HepG2 (cell line): ENCODE results near the gene ABCB9. TPM values are rescaled to one million over a fixed set of nuclear protein-coding genes. Genes with fewer than 3 reads are reported as not detected.

Experiments
- ATAC-seq: fragments of 200-7000 bp; cut with Tn5 transposase; 3 replicates; pipeline ENCODE4 v1.9.1; 2020; ENCODE audit warnings: mild to moderate bottlenecking, moderate library complexity
- BruUV-seq: library from RNA; stranded (reverse); fragments of 400-500 nt; replicated peaks from 2 replicates; lab custom pipeline; 2021; lab: Mats Ljungman, UMichigan
- CTCF ChIA-PET: fragments of 300-600 bp; formaldehyde crosslinking; extraction: SDS; loops from one replicate; lab custom pipeline; 2021; ENCODE audit warnings: low total read pairs, inconsistent platforms, low intra/inter-chr PET ratio; lab: Yijun Ruan, JAX
- POLR2A ChIA-PET: fragments of 350-600 bp; sonication (Branson Sonifier 250); formaldehyde crosslinking; loops from one replicate; lab custom pipeline; 2020; ENCODE audit warnings: antibody characterized with exemption, inconsistent platforms; lab: Yijun Ruan, JAX
- DNase-seq: peaks from one replicate; pipeline ENCODE4 v3.0.0-alpha.2; 2015; ENCODE audit warnings: low spot score
- FAIRE-seq: peaks from 3 replicates; lab custom pipeline; 2011; peaks lifted over from hg19 to GRCh38; lab: Jason Lieb, UNC
- H2AFZ ChIP-seq: one replicate; pipeline ENCODE4 v1.6.1; 2011; ENCODE audit warnings: low read length, inconsistent platforms
- H3K27ac ChIP-seq: fragments of 300-600 bp; 3 replicates; pipeline ENCODE4 v1.8.0; 2011; ENCODE audit warnings: mixed run types, mild to moderate bottlenecking, mixed read lengths, low read length, inconsistent platforms; ENCODE audit not compliant: insufficient read depth; ENCODE audit errors: extremely low read length
- H3K27me3 ChIP-seq, 2 experiments: fragments of 200-600 bp in 1 of 2; 2 replicates in 1 of 2; 3 replicates in 1 of 2; pipeline versions ENCODE4 v1.6.0 to v1.8.0; 2011; ENCODE audit warnings: low read length in 2 of 2, mild to moderate bottlenecking in 2 of 2, moderate library complexity in 2 of 2, inconsistent platforms in 1 of 2; ENCODE audit not compliant: insufficient read depth in 2 of 2, control insufficient read depth in 1 of 2
- H3K36me3 ChIP-seq, 2 experiments: fragments of 200-600 bp in 1 of 2; replicated peaks in 1 of 2; 2 replicates in 1 of 2; 3 replicates in 1 of 2; pipeline versions ENCODE4 v1.5.1 to v1.8.0; 2011; ENCODE audit warnings: low read length in 2 of 2, inconsistent platforms in 1 of 2; ENCODE audit not compliant: insufficient read depth in 2 of 2, control insufficient read depth in 1 of 2
- H3K4me1 ChIP-seq: 2 replicates; pipeline ENCODE4 v1.5.1; 2012; ENCODE audit warnings: low read length, inconsistent platforms; ENCODE audit not compliant: insufficient read depth
- H3K4me2 ChIP-seq: 2 replicates; pipeline ENCODE4 v1.6.0; 2011; ENCODE audit warnings: low read depth, low read length, inconsistent platforms
- H3K4me3 ChIP-seq, 3 experiments: fragments of 200-600 bp in 1 of 3; sonication (generic), shearing (Covaris generic) in 1 of 3; replicated peaks in 1 of 3; 2 replicates each; pipeline ENCODE4 v1.5.1; 2011 to 2016; ENCODE audit warnings: low read length in 3 of 3, inconsistent platforms in 2 of 3, low read depth in 2 of 3, mild to moderate bottlenecking in 2 of 3, control low read depth in 1 of 3, mixed read lengths in 1 of 3; ENCODE audit not compliant: insufficient read depth in 1 of 3
- H3K79me2 ChIP-seq: one replicate; pipeline ENCODE4 v1.6.1; 2011; ENCODE audit warnings: low read length, inconsistent platforms; ENCODE audit not compliant: insufficient read depth
- H3K9ac ChIP-seq: 2 replicates; pipeline ENCODE4 v1.6.0; 2011; ENCODE audit warnings: mild to moderate bottlenecking, low read depth, low read length, inconsistent platforms; ENCODE audit not compliant: insufficient read depth
- H3K9me3 ChIP-seq: 2 replicates; pipeline ENCODE4 v1.5.1; 2012; ENCODE audit warnings: mild to moderate bottlenecking, low read length
- H4K20me1 ChIP-seq: 2 replicates; pipeline ENCODE4 v1.6.0; 2011; ENCODE audit warnings: inconsistent platforms, mild to moderate bottlenecking, low read length, moderate library complexity; ENCODE audit not compliant: insufficient read depth
- AGO2 ChIP-seq: fragments of 200-400 bp; formaldehyde crosslinking; optimal IDR thresholded peaks from 2 replicates; pipeline ENCODE3; 2017; ENCODE audit warnings: mild to moderate bottlenecking, low read depth, low read length, moderate library complexity
- EHMT2 ChIP-seq: fragments of 200-600 bp; sonication (generic); IDR thresholded peaks from 2 replicates; pipeline ENCODE4 v1.7.0; 2017; ENCODE audit warnings: antibody characterized with exemption, low read depth, low read length, borderline replicate concordance
- GATAD1 ChIP-seq: IDR thresholded peaks from 2 replicates; pipeline ENCODE4 v1.6.1; 2016; ENCODE audit warnings: missing genetic modification reagents, missing compliant biosample characterization
- HOXA5 ChIP-seq: sonication (generic); formaldehyde crosslinking; IDR thresholded peaks from 2 replicates; pipeline ENCODE4 v1.4.0; 2020; ENCODE audit warnings: missing genetic modification reagents
- NONO ChIP-seq, 2 experiments: fragments of 450-650 bp in 1 of 2; sonication (generic) in 1 of 2; formaldehyde crosslinking in 1 of 2; IDR thresholded peaks in 1 of 2; conservative IDR thresholded peaks in 1 of 2; 2 replicates each; pipeline versions ENCODE4 v1.6.1 to v1.8.0; 2017 to 2022; ENCODE audit warnings: mild to moderate bottlenecking in 1 of 2, missing genetic modification reagents in 1 of 2, moderate library complexity in 1 of 2
- RBFOX2 ChIP-seq: fragments of 200-400 bp; formaldehyde crosslinking; IDR thresholded peaks from 2 replicates; pipeline ENCODE4 v1.6.1; 2017; ENCODE audit warnings: low read depth, mild to moderate bottlenecking, low read length
- SATB2 ChIP-seq: sonication (generic); formaldehyde crosslinking; IDR thresholded peaks from 2 replicates; pipeline ENCODE4 v1.5.0; 2020; ENCODE audit warnings: missing genetic modification reagents
- TBX2 ChIP-seq: sonication (generic); formaldehyde crosslinking; IDR thresholded peaks from 2 replicates; pipeline ENCODE4 v1.5.0; 2020; ENCODE audit warnings: missing genetic modification reagents, mild to moderate bottlenecking, borderline replicate concordance
- ZBTB38 ChIP-seq: sonication (generic); formaldehyde crosslinking; IDR thresholded peaks from 2 replicates; pipeline ENCODE4 v1.5.1; 2020; ENCODE audit warnings: mild to moderate bottlenecking, missing genetic modification reagents
- ZBTB7A ChIP-seq: sonication (generic); formaldehyde crosslinking; IDR thresholded peaks from 2 replicates; pipeline ENCODE4 v1.8.0; 2022; ENCODE audit warnings: mild to moderate bottlenecking, missing genetic modification reagents
- ZC3H13 ChIP-seq: sonication (generic); formaldehyde crosslinking; IDR thresholded peaks from 2 replicates; pipeline ENCODE4 v1.8.1; 2023; ENCODE audit warnings: mild to moderate bottlenecking, missing genetic modification reagents, moderate library complexity
- ZNF264 ChIP-seq: sonication (generic); formaldehyde crosslinking; IDR thresholded peaks from 2 replicates; pipeline ENCODE4 v1.4.0; 2020; ENCODE audit warnings: missing genetic modification reagents
- WGBS: methylation state at CpG from one replicate; pipeline ENCODE4 v1.1.6; 2017; ENCODE audit warnings: low lambda C conversion rate; 5-methylcytosine and 5-hydroxymethylcytosine counted together
- in situ Hi-C: cut with HindIII; loops from 2 replicates; pipeline ENCODE4 v1.10.0; 2017; ENCODE audit warnings: low pct_unique_long_range_greater_than_20kb; ENCODE audit not compliant: extremely low pct_ligation_motif_present
- intact Hi-C: fragments of 100-400 bp; cut with micrococcal nuclease; formaldehyde crosslinking; loops from one replicate; pipeline ENCODE4 v1.10.0; 2022; ENCODE audit not compliant: unreplicated experiment
- polyA plus RNA-seq, 8 experiments: library from polyadenylated mRNA; depleted of rRNA in 3 of 8; stranded (reverse) in 7 of 8; unstranded in 1 of 8; fragments of >200 nt; fragmentation: Illumina TruSeq in 4 of 8; extraction: Trizol in 4 of 8; gene quantifications; 2 replicates each; pipeline versions ENCODE4 v1.2.1 to v1.2.3, GENCODE V29; 2011 to 2016; ENCODE audit warnings: low read depth in 4 of 8, missing spikeins in 1 of 8, mixed read lengths in 1 of 8; ENCODE audit not compliant: insufficient read depth in 1 of 8
- total RNA-seq, 5 experiments: library from RNA; depleted of rRNA; stranded (reverse); fragments of >200 nt; fragmentation: Illumina TruSeq; extraction: Trizol; gene quantifications; 2 replicates each; pipeline ENCODE4 v1.2.3, GENCODE V29; 2016; ENCODE audit warnings: low read depth in 1 of 5
- TF ChIP-seq, protein P1 (sequence below): sonication (generic); formaldehyde crosslinking; IDR thresholded peaks from 2 replicates; pipeline ENCODE4 v1.4.0; 2020; ENCODE audit warnings: missing genetic modification reagents
- TF ChIP-seq, protein P2 (sequence below): IDR thresholded peaks from 2 replicates; pipeline ENCODE4 v1.6.1; 2016

ABCB9 gene
- total and polyA plus RNA-seq, 2 of the 13 experiments (the other 11 are each of a cell fraction or from before 2014, with no cell fraction given): 5.1 to 6.0 TPM

DNA sequence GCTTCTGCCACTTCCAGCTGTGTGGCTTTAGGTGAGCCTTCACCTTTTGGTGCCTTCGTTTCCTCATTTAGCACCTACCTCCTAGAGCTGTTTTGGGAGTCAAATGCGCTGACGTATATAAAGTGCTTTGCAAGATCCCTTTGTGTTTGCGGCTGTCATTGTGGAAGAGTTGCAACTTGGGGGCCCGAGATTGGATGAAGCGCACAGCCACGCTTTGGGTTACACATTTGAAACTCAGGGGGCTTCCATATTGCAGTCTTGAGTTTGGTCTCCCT lies 13.6 kb upstream of the ABCB9 start (continued):
- TF ChIP-seq HOXA5 (CRISPR knock-in tag): 0 out of 2 replicates have a peak, but pooled peaks have one; percentile 35
- TF ChIP-seq ZBTB7A (CRISPR knock-in tag): no peak
- 0 out of 2 replicates have a peak, but pooled peaks have one; percentile 49 for TF ChIP-seq SATB2
- peak; percentile 38; the same call in 1 of the 2 replicates for TF ChIP-seq ZNF264
- TF ChIP-seq, protein P1, sequence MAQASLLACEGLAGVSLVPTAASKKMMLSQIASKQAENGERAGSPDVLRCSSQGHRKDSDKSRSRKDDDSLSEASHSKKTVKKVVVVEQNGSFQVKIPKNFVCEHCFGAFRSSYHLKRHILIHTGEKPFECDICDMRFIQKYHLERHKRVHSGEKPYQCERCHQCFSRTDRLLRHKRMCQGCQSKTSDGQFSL (CRISPR knock-in tag): peak; percentile 56; the same call in 1 of the 2 replicates

DNA sequence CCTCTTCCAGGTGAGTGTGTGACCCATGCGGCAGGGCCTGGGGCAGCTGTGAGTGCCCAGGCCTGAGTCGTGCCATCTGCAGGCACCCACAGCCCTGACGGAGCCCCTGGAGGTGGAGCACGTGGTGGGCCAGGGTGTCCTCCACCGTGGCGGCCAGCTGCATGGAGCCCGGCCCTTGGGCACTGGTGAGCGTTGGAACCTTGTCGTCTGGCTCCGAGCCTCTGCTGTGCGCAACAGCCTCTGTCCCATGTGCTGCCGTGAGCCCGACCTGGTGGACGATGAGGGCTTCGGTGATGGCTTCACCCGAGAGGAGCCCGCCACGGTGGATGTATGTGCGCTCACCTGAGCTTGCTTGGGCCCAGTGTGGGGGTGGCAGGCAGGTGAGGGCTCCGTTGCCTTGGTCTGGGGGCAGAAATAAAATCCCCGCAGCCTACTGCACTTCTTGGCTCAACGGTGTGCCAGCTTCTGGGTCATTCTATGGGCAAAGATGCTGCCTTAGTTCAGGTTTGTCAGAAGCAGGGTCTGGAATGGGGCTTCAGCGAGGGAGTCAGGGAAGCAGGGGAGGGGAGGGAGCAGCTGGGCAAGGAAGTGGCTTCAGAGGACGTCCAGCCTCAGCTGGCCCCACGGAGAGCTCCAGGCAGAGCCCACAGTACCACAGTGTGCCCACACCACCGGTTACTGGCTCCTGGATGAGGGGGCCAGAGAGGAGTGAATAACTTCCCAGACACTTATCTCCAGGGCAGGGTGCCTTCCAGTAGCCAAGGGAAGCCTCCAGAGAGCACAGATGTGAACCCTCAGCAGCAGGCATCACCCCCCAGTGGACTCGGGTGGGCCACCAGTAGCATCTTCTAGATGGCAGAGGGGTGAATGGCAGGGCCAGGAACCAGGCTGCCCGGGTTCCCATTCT lies 13.0 kb upstream of the ABCB9 start:
- Histone ChIP-seq H3K4me1 (peaks cover 68% of the 10 kb centered on the region), H3K27me3 (no peaks in the 10 kb centered on the region; a peak in 1 of 5 replicates), H3K9me3 (no peaks in the 10 kb centered on the region), H3K4me2 (peak overlapping the region; percentile 96), H2AFZ (no peak overlapping the region), H3K27ac (peak overlapping the region; percentile 93), H3K9ac (peak overlapping the region; percentile 94), H3K79me2 (peaks cover 52% of the 10 kb centered on the region), H3K4me3 (peak overlapping the region; percentile 87 to 99 (median 97)), H3K36me3 (peaks cover 1 to 19% of the 10 kb centered on the region in 2 experiments; a peak in 4 of 5 replicates), H4K20me1 (no peaks in the 10 kb centered on the region)
- intact Hi-C loops: no loop called here
- 0 out of 2 replicates have a peak, but pooled peaks have one; percentile 57 for TF ChIP-seq ZBTB38 (CRISPR knock-in tag)
- TF ChIP-seq TBX2 (CRISPR knock-in tag): 0 out of 2 replicates have a peak, but pooled peaks have one; percentile 4
- peak; percentile 69; the same call in 1 of the 2 replicates for TF ChIP-seq ZC3H13 (CRISPR knock-in tag)
- TF ChIP-seq RBFOX2: peak; percentile 63
- peak; percentile 87 for TF ChIP-seq AGO2
- TF ChIP-seq EHMT2: no peak
- TF ChIP-seq, protein P2, sequence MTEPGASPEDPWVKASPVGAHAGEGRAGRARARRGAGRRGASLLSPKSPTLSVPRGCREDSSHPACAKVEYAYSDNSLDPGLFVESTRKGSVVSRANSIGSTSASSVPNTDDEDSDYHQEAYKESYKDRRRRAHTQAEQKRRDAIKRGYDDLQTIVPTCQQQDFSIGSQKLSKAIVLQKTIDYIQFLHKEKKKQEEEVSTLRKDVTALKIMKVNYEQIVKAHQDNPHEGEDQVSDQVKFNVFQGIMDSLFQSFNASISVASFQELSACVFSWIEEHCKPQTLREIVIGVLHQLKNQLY (CRISPR knock-in tag): no peak
- no peak for TF ChIP-seq NONO (IDR thresholded peaks at IDR 0.05)
- 0 out of 2 replicates have a peak, but pooled peaks have one; percentile 5 for TF ChIP-seq NONO (CRISPR knock-in tag; conservative IDR thresholded peaks at IDR 0.05)
- TF ChIP-seq GATAD1: no peak
- ChIA-PET CTCF (no interaction called here), POLR2A (interaction anchor here (0.9 kb wide), 1 partner anchor 254 kb away, joined by 8 read pairs; the partner anchor contains the start of genes MPHOSPH9 and MTRFR)
- BruUV-seq: no TSS peak
- FAIRE-seq (no peak), ATAC-seq (no peak), DNase-seq (no peak)
- in situ Hi-C loops: no loop called here
- 90% methylated on average over 12 of the region's 28 CpGs for WGBS
